Peyer's patch (tissue), 4 donors: ENCODE measurements around the gene OBSCN.

ENCODE experiments used
- CTCF ChIP-seq, 6 experiments: fragments of 450-650 bp in 4 of 6; fragments of 200-600 bp in 2 of 6; sonication (generic) in 1 of 6; IDR thresholded peaks; one replicate each; pipeline ENCODE4 v1.5.1; 2017 to 2019; ENCODE audit warnings: antibody characterized with exemption in 6 of 6, mild to moderate bottlenecking in 3 of 6, moderate library complexity in 1 of 6
- POLR2A ChIP-seq, 2 donors: fragments of 450-650 bp; IDR thresholded peaks; one replicate each; pipeline ENCODE4 v1.5.1; 2017; ENCODE audit warnings: antibody characterized with exemption in 2 of 2, mild to moderate bottlenecking in 2 of 2, moderate library complexity in 2 of 2

- TF ChIP-seq POLR2A (IDR thresholded peaks at IDR 0.05) (no peak), CTCF (IDR thresholded peaks at IDR 0.05) (no peak)
Measured at GRCh38 chr1:228363686-228364067, 155.8 kb downstream of the OBSCN start.
